ENCODE data around the gene CKS1B. TPM values are rescaled to one million over a fixed set of nuclear protein-coding genes. Genes with fewer than 3 reads are reported as not detected.

CKS1B gene
- total and polyA plus RNA-seq, 9 of the 15 experiments (the other 6 are each of a cell fraction or from before 2014, with no cell fraction given), result 215 to 1,103 (median 460) TPM

GRCh38 chr1:154935749-154936554 lies 38.5 kb upstream of the CKS1B start (continued):
- TF ChIP-seq, protein P1, sequence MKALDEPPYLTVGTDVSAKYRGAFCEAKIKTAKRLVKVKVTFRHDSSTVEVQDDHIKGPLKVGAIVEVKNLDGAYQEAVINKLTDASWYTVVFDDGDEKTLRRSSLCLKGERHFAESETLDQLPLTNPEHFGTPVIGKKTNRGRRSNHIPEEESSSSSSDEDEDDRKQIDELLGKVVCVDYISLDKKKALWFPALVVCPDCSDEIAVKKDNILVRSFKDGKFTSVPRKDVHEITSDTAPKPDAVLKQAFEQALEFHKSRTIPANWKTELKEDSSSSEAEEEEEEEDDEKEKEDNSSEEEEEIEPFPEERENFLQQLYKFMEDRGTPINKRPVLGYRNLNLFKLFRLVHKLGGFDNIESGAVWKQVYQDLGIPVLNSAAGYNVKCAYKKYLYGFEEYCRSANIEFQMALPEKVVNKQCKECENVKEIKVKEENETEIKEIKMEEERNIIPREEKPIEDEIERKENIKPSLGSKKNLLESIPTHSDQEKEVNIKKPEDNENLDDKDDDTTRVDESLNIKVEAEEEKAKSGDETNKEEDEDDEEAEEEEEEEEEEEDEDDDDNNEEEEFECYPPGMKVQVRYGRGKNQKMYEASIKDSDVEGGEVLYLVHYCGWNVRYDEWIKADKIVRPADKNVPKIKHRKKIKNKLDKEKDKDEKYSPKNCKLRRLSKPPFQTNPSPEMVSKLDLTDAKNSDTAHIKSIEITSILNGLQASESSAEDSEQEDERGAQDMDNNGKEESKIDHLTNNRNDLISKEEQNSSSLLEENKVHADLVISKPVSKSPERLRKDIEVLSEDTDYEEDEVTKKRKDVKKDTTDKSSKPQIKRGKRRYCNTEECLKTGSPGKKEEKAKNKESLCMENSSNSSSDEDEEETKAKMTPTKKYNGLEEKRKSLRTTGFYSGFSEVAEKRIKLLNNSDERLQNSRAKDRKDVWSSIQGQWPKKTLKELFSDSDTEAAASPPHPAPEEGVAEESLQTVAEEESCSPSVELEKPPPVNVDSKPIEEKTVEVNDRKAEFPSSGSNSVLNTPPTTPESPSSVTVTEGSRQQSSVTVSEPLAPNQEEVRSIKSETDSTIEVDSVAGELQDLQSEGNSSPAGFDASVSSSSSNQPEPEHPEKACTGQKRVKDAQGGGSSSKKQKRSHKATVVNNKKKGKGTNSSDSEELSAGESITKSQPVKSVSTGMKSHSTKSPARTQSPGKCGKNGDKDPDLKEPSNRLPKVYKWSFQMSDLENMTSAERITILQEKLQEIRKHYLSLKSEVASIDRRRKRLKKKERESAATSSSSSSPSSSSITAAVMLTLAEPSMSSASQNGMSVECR (CRISPR knock-in tag; IDR thresholded peaks at IDR 0.05), result peak; percentile 2; the same call in 1 of the 2 replicates
- 0 out of 2 replicates have a peak, but pooled peaks have one; percentile 77 for TF ChIP-seq ZEB2 (IDR thresholded peaks at IDR 0.05)
- TF ChIP-seq RBM25 (IDR thresholded peaks at IDR 0.05; ENCODE audit: low read depth, low read length, severe bottlenecking), result peak; percentile 18
- peak; percentile 59; the same call in 1 of the 2 replicates for TF ChIP-seq SMARCA4 (IDR thresholded peaks at IDR 0.05)
- peak in 1 of 2 experiments; percentile 15; a peak in 1 of 4 replicates for TF ChIP-seq KDM1A (IDR thresholded peaks at IDR 0.05)
- TF ChIP-seq NRF1 (conservative IDR thresholded peaks at IDR 0.05 in 1 of 2, IDR thresholded peaks at IDR 0.05 in 1 of 2), result no peak
- no peak for TF ChIP-seq ZNF444 (CRISPR knock-in tag; IDR thresholded peaks at IDR 0.05)
- no peak for TF ChIP-seq TBP (optimal IDR thresholded peaks at IDR 0.05; ENCODE audit: low read depth, low read length)
- peak; percentile 96 for TF ChIP-seq USF2 (CRISPR knock-in tag; IDR thresholded peaks at IDR 0.05)
- peak; percentile 92; the same call in 1 of the 2 replicates for TF ChIP-seq ZNF431 (CRISPR knock-in tag; IDR thresholded peaks at IDR 0.05)
- TF ChIP-seq, protein P2, sequence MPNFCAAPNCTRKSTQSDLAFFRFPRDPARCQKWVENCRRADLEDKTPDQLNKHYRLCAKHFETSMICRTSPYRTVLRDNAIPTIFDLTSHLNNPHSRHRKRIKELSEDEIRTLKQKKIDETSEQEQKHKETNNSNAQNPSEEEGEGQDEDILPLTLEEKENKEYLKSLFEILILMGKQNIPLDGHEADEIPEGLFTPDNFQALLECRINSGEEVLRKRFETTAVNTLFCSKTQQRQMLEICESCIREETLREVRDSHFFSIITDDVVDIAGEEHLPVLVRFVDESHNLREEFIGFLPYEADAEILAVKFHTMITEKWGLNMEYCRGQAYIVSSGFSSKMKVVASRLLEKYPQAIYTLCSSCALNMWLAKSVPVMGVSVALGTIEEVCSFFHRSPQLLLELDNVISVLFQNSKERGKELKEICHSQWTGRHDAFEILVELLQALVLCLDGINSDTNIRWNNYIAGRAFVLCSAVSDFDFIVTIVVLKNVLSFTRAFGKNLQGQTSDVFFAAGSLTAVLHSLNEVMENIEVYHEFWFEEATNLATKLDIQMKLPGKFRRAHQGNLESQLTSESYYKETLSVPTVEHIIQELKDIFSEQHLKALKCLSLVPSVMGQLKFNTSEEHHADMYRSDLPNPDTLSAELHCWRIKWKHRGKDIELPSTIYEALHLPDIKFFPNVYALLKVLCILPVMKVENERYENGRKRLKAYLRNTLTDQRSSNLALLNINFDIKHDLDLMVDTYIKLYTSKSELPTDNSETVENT (CRISPR knock-in tag; IDR thresholded peaks at IDR 0.05), result no peak
- TF ChIP-seq GTF2F1 (IDR thresholded peaks at IDR 0.05; ENCODE audit: low read depth, low read length), result 0 out of 2 replicates have a peak, but pooled peaks have one; percentile 6
- peak; percentile 62; the same call in 1 of the 2 replicates for TF ChIP-seq TEAD2 (tag; IDR thresholded peaks at IDR 0.05)
- no peak for TF ChIP-seq ZNF280B (CRISPR knock-in tag; IDR thresholded peaks at IDR 0.05)
- TF ChIP-seq SMARCA5 (IDR thresholded peaks at IDR 0.05), result 0 out of 2 replicates have a peak, but pooled peaks have one; percentile 12
- no peak for TF ChIP-seq E2F5 (CRISPR knock-in tag; IDR thresholded peaks at IDR 0.05)
- TF ChIP-seq BCOR (IDR thresholded peaks at IDR 0.05), result peak; percentile 76
- peak; percentile 70 for TF ChIP-seq ZNF121 (CRISPR knock-in tag; conservative IDR thresholded peaks at IDR 0.05)
